Panc1 (cell line): ENCODE results near the gene MS4A15. TPM values are rescaled to one million over a fixed set of nuclear protein-coding genes. Genes with fewer than 3 reads are reported as not detected.

Experiments
- ATAC-seq: fragments of 200-7000 bp; cut with Tn5 transposase; 2 replicates; pipeline ENCODE4 v1.9.1; 2020; ENCODE audit warnings: mild to moderate bottlenecking, moderate library complexity
- BruUV-seq: library from RNA; stranded (reverse); fragments of 400-500 nt; replicated peaks from 2 replicates; lab custom pipeline; 2021; lab: Mats Ljungman, UMichigan
- CTCF ChIA-PET: fragments of 300-600 bp; sonication (Branson Sonifier 250); formaldehyde crosslinking; loops from one replicate; lab custom pipeline; 2022; ENCODE audit warnings: antibody characterized with exemption; lab: Charles Lee
- POLR2A ChIA-PET: fragments of 300-600 bp; sonication (Branson Sonifier 250); formaldehyde crosslinking; loops from one replicate; lab custom pipeline; 2022; ENCODE audit warnings: antibody characterized with exemption; lab: Charles Lee
- DNase-seq: peaks from one replicate; pipeline ENCODE4 v3.0.0-alpha.2; 2010; ENCODE audit warnings: low read depth, low spot score
- H3K27ac ChIP-seq: 2 replicates; pipeline ENCODE4 v1.5.1; 2011; ENCODE audit warnings: mild to moderate bottlenecking, low read length, inconsistent platforms
- H3K27me3 ChIP-seq: fragments of 200-500 bp; sonication (Bioruptor generic); 2 replicates; pipeline ENCODE4 v1.6.0; 2014; ENCODE audit warnings: low read length, inconsistent platforms; ENCODE audit not compliant: control insufficient read depth, insufficient read depth
- H3K36me3 ChIP-seq: fragments of 200-500 bp; sonication (Bioruptor generic); 2 replicates; pipeline ENCODE4 v1.5.1; 2014; ENCODE audit warnings: inconsistent platforms, mild to moderate bottlenecking, low read length, moderate library complexity; ENCODE audit not compliant: control insufficient read depth, insufficient read depth
- H3K4me1 ChIP-seq: 2 replicates; pipeline ENCODE4 v1.5.1; 2011; ENCODE audit warnings: inconsistent platforms, mild to moderate bottlenecking, low read length, moderate library complexity; ENCODE audit not compliant: control insufficient read depth, insufficient read depth
- H3K4me3 ChIP-seq, 2 experiments: 2 replicates each; pipeline ENCODE4 v1.5.1; 2011 to 2012; ENCODE audit warnings: low read depth in 2 of 2, low read length in 2 of 2, mild to moderate bottlenecking in 2 of 2, inconsistent platforms in 1 of 2, moderate library complexity in 1 of 2
- H3K9me3 ChIP-seq: fragments of 200-500 bp; sonication (Bioruptor generic); 2 replicates; pipeline ENCODE4 v1.5.1; 2014; ENCODE audit warnings: low read depth, mild to moderate bottlenecking, inconsistent platforms, low read length, moderate library complexity; ENCODE audit not compliant: control insufficient read depth, insufficient read depth
- POLR2AphosphoS5 ChIP-seq: IDR thresholded peaks from 2 replicates; pipeline ENCODE4 v1.6.1; 2012; ENCODE audit warnings: mild to moderate bottlenecking, low read depth, low read length, moderate library complexity
- REST ChIP-seq, 2 experiments: IDR thresholded peaks; 2 replicates each; pipeline ENCODE4 v1.6.1; 2011 to 2012; ENCODE audit warnings: low read depth in 2 of 2, control low read depth in 1 of 2, low read length in 1 of 2, mild to moderate bottlenecking in 1 of 2, moderate library complexity in 1 of 2; ENCODE audit not compliant: insufficient read depth in 1 of 2
- SIN3A ChIP-seq: IDR thresholded peaks from 2 replicates; pipeline ENCODE4 v1.6.1; 2012; ENCODE audit warnings: low read depth, mild to moderate bottlenecking, low read length, moderate library complexity, borderline replicate concordance; ENCODE audit not compliant: insufficient read depth
- TCF7L2 ChIP-seq: IDR thresholded peaks from 2 replicates; pipeline ENCODE4 v1.6.1; 2011; ENCODE audit warnings: mild to moderate bottlenecking, low read depth, low read length, inconsistent platforms
- in situ Hi-C: cut with HindIII; loops from 2 replicates; pipeline ENCODE4 v1.10.0; 2016; ENCODE audit warnings: low sequenced_read_pairs, low pct_unique_long_range_greater_than_20kb
- intact Hi-C: fragments of 100-400 bp; cut with micrococcal nuclease; formaldehyde crosslinking; loops from one replicate; pipeline ENCODE4 v1.10.0; 2022; ENCODE audit not compliant: unreplicated experiment
- total RNA-seq: library from RNA; stranded (reverse); gene quantifications from one replicate; pipeline ENCODE4 v1.2.1, GENCODE V29; 2021; ENCODE audit not compliant: unreplicated experiment
- TF ChIP-seq, protein P1 (sequence below): fragments of 450-650 bp; IDR thresholded peaks from 2 replicates; pipeline ENCODE4 v1.5.1; 2017; ENCODE audit warnings: mild to moderate bottlenecking

The MS4A15 gene
- total RNA-seq, 1 experiment from 2014 or later, result not detected

DNA sequence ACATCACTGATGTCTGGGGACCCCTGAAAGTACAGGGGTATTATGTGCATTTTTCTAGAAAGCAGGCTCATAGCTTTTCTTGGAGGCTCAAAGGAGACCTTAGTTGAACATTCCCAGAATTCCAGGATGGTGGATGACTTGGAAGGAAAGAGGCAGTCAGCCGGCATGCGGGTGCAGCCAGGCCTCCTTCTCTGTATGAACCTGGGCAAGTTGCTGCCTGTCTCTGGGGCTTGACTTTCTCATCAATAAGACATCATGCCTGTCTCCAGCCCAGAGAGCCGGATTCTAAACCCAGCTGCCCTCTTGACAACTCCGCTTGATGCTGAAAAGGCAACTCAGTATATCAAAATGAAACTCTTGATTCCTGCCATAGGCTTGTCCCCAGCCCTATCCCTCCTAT is 12.6 kb downstream of the MS4A15 start:
- TF ChIP-seq SIN3A (no peak), POLR2AphosphoS5 (no peak), REST (IDR thresholded peaks at IDR 0.05; ENCODE audit: insufficient read depth in 1 of 2, low read depth in 2 of 2, low read length in 1 of 2) (no peak), TCF7L2 (no peak)
- TF ChIP-seq, protein P1, sequence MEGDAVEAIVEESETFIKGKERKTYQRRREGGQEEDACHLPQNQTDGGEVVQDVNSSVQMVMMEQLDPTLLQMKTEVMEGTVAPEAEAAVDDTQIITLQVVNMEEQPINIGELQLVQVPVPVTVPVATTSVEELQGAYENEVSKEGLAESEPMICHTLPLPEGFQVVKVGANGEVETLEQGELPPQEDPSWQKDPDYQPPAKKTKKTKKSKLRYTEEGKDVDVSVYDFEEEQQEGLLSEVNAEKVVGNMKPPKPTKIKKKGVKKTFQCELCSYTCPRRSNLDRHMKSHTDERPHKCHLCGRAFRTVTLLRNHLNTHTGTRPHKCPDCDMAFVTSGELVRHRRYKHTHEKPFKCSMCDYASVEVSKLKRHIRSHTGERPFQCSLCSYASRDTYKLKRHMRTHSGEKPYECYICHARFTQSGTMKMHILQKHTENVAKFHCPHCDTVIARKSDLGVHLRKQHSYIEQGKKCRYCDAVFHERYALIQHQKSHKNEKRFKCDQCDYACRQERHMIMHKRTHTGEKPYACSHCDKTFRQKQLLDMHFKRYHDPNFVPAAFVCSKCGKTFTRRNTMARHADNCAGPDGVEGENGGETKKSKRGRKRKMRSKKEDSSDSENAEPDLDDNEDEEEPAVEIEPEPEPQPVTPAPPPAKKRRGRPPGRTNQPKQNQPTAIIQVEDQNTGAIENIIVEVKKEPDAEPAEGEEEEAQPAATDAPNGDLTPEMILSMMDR, result no peak
- POLR2A ChIA-PET, result no interaction called here
- no peaks in the 10 kb centered on the region for H3K9me3 ChIP-seq
- no peaks in the 10 kb centered on the region for H3K4me1 ChIP-seq
- intact Hi-C loops, result no loop called here
- no peak overlapping the region for H3K4me3 ChIP-seq
- in situ Hi-C loops, result no loop called here
- H3K36me3 ChIP-seq, result no peaks in the 10 kb centered on the region
- no peaks in the 10 kb centered on the region for H3K27me3 ChIP-seq
- no peak overlapping the region for H3K27ac ChIP-seq
- DNase-seq (no peak), ATAC-seq (no peak)
- BruUV-seq, result no TSS peak
- CTCF ChIA-PET, result no interaction called here

DNA sequence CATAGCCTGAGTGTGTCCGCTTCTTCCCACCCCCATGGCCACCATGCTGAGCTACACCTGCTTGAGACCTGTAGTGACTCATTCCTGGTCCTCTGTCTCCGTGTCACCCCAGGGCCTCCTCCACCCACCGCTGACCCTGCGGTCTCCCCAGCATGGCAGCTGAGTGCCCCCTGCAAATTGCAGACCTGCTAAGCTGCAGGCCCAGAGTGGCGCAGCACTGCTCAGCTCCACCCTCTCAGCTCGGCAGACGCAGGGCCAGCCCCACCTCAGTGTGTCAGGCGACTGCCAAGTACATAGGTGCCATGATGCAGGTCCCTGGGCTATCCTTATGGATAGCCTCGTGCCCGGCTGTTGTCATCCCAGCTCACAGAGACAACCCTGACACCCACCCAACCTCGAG is 13.1 kb downstream of the MS4A15 start:
- ChIA-PET POLR2A (interaction anchor here (0.7 kb wide), 2 partner anchors 30 to 31 kb away, joined by 3 to 4 read pairs; no protein-coding TSS in a partner anchor), CTCF (no interaction called here)
- DNase-seq (no peak), ATAC-seq (no peak)
- Histone ChIP-seq H3K27me3 (no peaks in the 10 kb centered on the region), H3K36me3 (no peaks in the 10 kb centered on the region), H3K9me3 (no peaks in the 10 kb centered on the region), H3K4me1 (no peaks in the 10 kb centered on the region), H3K4me3 (no peak overlapping the region), H3K27ac (no peak overlapping the region)
- TF ChIP-seq TCF7L2 (no peak), SIN3A (no peak), REST (IDR thresholded peaks at IDR 0.05; ENCODE audit: insufficient read depth in 1 of 2, low read depth in 2 of 2, low read length in 1 of 2) (no peak), POLR2AphosphoS5 (no peak)
- TF ChIP-seq, protein P1, result no peak
- intact Hi-C loops (no loop called here), in situ Hi-C loops (no loop called here)
- no TSS peak for BruUV-seq
